Activated CD4-positive, alpha-beta T cell treated with anti-CD3 and anti-CD28 coated beads, Interleukin-2, Interleukin-4, amounts not matched to agents 100 ng/mL and 50 ng/mL, durations not matched to agents 16 hours and 8 hours (primary cell): ENCODE results near the gene INSL3.
"Not testable (repeated sequence)": the region's sequence is repeated elsewhere in the genome, so short reads cannot be mapped to it uniquely, and the experiment has no call there.

Experiments
- DNase-seq: peaks from one replicate; pipeline ENCODE4 v3.0.0-alpha.2; 2020; ENCODE audit warnings: low spot score

Gene INSL3

GRCh38 chr19:17812099-17812498 lies 9.2 kb downstream of the INSL3 start:
- DNase-seq, result no peak

DNA sequence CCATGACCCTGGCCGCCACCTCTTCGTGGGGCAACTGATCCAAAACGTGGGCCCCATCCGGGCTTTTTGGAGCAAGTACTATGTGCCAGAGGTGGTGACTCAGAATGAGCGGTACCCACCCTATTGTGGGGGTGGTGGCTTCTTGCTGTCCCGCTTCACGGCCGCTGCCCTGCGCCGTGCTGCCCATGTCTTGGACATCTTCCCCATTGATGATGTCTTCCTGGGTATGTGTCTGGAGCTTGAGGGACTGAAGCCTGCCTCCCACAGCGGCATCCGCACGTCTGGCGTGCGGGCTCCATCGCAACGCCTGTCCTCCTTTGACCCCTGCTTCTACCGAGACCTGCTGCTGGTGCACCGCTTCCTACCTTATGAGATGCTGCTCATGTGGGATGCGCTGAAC lies 9.6 kb downstream of the INSL3 start:
- no peak for DNase-seq

- DNase-seq, result no peak
These were observed 10.2 kb downstream of the INSL3 start for GRCh38 chr19:17811103-17811502.

DNA sequence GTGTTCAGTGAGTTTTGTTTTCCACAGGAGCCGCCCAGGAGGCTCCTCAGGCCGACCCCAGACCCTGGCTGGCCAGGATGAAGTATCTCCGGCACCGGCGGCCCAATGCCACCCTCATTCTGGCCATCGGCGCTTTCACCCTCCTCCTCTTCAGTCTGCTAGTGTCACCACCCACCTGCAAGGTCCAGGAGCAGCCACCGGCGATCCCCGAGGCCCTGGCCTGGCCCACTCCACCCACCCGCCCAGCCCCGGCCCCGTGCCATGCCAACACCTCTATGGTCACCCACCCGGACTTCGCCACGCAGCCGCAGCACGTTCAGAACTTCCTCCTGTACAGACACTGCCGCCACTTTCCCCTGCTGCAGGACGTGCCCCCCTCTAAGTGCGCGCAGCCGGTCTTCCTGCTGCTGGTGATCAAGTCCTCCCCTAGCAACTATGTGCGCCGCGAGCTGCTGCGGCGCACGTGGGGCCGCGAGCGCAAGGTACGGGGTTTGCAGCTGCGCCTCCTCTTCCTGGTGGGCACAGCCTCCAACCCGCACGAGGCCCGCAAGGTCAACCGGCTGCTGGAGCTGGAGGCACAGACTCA lies 13.5 kb downstream of the INSL3 start:
- DNase-seq, result no peak

DNA sequence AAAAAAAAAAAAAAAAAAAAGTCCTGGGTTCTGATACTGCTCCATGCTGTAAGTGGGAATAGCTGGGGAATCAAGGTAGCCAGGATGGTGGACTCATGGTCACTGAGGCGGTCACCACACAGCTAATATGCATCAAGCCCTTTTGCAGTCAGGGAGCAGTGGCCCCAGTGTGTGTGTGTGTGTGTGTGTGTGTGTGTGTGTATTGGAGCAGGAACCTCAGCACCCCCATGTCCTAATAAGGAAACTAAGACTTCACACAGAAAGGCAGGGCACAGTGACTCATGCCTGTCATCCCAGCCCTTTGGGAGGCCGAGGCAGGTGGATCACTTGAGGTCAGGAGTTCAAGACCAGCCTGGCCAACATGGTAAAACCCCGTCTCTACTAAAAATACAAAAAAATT lies 14.4 kb downstream of the INSL3 start:
- DNase-seq, result no peak

- DNase-seq, result no peak
These were observed 15.9 kb downstream of the INSL3 start for GRCh38 chr19:17805427-17805826.

GRCh38 chr19:17803264-17803896 lies 17.9 kb downstream of the INSL3 start:
- peak; percentile 17 for DNase-seq

DNA sequence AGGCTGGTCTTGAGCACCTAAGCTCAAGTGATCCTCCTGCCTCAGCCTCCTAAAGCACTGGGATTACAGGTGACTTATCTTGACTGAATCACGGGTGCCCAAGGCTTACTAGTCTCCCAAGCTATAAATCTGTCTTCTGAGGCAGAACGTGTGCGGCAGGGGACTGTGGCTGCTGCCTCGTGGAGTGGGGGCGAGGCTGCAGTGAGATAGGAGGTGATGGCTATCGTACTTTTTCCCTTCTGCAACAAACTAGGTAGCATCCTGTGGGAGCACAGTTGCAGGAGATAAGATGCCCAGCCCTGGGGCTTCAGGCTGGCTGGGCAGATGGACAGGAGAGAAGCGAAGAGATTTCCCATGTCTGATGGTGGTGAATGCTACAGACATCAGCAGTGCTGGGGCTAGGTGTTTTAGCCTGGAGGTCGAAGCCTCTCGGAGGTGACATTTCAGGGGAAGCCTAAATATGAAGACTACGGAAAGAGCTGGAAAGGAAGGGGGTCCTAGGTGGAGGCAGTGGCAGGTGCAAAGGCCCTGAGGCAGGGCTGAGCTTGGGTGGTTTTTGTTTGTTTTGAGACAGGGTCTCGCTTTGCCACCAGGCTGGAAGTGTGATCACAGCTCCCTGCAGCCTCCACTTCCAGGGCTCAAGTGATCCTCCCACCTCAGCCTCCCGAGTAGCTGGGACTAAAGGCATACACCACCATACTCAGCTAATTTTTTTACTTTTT lies 19.0 kb downstream of the INSL3 start:
- no peak for DNase-seq

DNA sequence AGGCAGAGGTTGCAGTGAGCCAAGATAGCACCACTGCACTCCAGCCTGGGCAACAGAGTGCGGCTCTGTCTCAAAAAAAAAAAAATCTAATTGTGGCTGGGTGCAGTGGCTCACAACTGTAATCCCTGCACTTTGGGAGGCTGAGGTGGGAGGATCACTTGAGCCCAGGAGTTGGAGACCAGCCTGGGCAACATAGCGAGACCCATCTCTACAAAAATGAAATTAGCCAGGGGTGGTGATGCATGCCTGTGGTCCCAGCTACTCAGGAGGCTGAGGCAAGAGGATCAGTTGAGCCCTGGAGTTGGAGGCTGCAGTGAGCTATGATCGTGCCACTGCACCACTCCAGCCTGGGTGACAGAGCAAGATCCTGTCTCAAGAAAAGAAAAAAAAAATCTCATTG lies 22.7 kb downstream of the INSL3 start:
- DNase-seq, result not testable (repeated sequence)

DNA sequence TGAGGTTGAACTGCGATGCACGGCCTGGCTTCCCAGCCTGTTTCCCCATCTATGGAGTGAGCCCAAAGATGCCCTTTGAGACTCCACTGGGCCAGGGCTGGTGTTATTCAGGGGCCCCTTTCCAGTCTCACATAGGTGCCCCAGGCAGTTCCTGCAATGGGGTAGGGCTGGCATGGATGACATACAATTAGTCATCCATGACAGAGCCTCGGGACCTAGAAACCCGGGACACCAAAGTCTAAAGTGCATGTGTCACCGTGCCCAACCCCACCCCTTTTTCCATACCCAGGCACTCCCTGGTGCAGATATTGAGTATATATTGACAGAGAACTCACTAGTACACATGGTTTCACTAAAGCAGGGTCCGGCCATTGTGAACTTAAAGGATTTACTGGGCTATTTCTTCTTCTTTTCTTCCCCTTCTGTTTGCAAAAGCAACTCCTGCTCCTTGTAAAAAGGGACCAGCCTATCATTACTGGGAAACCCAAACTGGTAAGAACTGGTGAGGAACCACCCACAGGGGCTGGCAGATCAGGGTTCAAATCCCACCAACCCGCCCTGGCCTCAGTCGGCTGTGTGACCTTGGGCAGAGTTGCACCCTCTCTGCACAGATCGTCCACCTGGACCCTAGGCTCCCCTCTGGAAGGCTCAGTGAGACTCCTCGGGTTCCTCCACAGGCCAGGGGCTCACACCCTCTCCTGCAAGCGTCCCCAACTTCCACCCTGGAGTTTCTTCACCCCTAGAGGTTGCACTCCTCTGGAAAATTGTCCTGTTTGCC lies 23.7 kb downstream of the INSL3 start:
- peak; percentile 24 for DNase-seq

DNA sequence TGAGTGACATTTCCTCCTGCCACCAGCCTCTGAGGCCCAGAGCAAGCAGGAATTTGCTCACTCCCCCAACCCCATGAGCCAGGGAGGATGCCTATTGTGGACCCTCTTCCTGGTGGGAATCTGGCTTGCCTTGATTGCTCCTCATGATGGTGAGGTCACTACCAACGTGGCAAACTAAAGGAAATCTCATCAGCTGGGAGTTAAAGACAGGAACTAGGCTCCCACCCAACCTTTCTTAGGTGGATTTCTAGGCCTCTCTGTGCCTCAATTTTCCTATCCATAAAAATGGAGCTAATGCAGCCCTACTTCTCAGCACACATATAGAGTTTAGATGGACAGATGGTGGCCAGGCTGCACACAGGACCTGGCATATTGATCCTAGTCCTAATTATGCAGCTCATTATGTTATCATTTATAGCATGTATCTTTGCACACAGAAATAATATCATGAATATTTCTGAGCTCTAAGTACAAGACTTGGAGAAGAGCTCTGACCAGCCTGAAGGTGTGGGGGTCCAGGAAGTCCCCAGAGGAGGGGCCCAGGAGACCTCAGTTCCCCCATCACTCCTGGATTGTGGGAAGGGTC lies 24.4 kb downstream of the INSL3 start:
- DNase-seq, result no peak

DNA sequence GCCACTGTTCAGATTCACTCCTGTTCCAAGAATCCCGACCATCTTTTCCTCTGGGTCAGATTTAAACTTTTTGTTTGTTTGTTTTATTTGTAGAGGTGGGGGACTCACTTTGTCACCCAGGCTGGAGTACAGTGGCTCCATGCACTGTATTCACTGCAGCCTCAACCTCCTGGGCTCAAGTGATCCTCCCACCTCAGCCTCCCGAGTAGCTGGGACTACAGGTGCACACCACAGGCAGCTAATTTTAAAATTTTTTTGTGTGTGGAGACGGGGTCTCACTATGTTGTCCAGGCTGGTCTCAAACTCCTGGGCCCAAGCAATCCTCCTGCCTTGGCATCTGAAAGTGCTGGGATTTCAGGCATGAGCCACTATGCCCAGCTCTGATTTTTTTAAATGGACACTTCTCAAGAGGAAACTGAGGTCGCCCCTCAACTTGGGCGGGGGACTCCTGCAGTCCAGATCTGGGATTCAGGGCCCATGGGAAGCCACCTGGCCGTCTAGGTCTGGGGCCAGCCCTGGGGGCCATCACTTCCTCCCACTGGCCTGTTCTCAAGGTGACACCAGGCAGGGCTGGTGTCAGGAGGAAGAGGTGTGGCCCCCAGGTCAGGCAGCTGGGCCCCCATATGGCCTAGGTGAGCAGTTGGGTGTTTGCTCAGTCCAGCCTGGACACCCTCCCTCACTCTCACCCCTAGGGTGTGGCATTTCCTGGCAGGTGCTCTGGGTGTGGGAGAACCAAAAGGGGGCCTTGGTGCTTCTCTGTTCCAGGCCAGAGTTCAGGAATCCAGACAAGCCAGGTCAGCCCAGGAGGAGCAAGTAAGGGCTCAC lies 25.1 kb downstream of the INSL3 start:
- DNase-seq, result no peak

DNA sequence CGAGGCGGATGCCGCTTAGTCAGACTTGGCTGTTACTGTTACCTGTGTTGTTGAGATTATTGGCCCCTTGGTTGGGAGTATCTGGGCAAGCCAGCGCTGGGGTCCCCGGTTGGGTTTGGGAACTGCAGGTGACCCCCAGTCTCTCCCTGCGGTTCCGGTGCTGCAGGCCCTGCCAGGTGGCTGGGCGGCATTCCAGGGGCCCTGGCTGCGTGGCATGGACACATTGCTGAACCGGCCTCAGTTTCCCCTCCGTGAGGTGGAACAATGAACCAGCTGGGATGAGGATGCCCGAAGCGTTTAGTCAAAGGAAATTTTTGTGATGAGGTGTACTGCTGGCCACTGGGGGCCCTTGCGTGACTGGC lies 25.8 kb downstream of the INSL3 start:
- DNase-seq, result no peak

GRCh38 chr19:17794731-17795494 lies 26.4 kb downstream of the INSL3 start, which contains the start of gene B3GNT3:
Gene B3GNT3 (plus strand): TSS chr19:17795138. CDS start chr19:17807808, 12,670 bp downstream.
- DNase-seq, result no peak

GRCh38 chr19:17794412-17794730 lies 26.9 kb downstream of the INSL3 start:
- DNase-seq, result no peak

GRCh38 chr19:17790059-17790780 lies 31.1 kb downstream of the INSL3 start:
- no peak for DNase-seq

DNA sequence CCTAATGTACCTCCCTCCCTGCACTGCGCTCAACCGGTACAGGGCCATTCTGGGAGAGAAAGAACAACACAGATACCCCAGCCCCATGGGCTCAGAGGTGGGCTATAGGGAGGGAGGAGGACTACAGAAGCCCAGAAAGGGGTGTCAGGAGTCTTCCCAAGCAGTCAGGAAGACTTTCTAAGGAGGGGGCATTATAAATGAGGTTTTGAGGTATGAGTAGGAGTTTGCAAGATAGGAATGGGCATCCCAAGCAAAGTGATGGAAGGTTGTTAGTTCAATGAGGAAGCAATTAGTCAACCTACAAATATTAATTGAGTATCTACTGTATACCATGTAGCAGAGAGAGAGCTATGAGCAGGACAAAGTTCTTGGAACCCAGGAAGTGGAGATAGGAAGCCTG lies 32.7 kb downstream of the INSL3 start:
- DNase-seq, result no peak

DNA sequence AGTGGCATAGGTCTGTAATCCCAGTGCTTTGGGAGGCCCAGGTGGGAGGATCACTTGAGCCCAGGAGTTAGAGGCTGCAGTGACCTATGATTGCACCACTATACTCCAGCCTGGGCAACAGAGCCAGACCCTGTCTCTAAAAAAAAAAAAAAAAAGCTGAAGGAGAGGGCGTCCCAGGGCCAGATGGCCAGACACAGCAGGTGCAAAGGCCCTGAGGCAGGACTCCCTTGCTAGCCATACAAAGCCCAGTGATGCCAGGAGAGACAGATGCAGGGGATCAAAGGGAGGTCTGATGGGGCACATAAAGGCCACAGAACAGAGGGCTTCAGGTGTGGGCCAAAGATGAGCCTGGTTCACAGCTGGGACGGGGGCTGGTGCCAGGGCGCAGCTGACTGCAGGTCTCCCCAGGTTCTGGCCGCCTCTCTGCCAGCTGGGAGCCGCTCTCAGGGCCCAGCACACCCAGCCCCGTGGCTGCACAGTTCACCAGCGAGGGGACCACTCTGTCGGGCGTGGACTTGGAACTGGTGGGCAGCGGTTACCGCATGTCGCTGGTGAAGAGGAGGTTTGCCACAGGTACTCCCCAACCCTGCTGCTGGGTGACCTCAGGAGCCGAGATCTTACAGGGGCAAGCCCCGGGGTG lies 33.9 kb downstream of the INSL3 start:
- no peak for DNase-seq

DNA sequence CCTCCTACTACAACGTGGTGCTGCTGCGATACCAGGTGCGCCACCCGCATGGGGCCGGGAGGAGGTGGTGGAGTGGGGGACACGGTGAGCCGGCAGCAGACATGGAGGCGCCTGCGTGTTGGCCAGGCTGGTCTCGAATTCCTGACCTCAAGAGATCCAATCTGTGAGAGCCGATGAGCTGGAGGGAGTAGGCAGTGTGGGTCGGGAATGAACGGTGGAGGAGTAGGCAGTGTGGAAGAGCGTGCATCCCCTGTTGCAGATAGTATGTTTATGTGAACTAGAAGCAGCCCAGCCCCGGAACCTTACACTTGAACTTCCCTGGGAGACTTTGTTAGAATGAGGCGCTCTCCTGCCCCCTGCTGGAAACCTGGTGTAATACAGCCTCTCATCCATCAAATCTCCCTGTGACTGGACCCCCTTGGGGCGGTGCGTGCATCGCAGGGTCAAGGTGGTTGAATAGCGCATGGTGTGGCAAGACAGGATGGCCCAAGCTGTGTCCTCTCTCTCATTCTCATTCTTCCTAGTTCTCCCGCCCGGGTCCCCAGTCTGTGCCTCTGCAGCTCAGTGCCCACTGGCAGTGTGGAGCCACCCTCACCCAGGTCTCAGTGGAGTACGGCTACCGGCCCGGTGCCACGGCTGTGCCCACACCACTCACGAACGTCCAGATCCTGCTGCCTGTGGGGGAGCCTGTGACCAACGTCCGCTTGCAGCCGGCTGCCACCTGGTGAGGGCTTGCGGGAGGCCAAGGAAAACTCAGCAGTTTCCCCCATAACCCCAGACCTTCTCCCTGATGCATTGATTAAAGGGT lies 36.9 kb downstream of the INSL3 start:
- DNase-seq, result peak; percentile 76
